H1 (cell line): ENCODE results near the gene CACNG1. TPM values are rescaled to one million over a fixed set of nuclear protein-coding genes. Genes with fewer than 3 reads are reported as not detected.

Experiments used
- CTCF ChIA-PET: fragments of 300-600 bp; sonication (Branson Sonifier 250); formaldehyde crosslinking; loops from one replicate; lab custom pipeline; 2021; ENCODE audit not compliant: partially characterized antibody; lab: Charles Lee
- POLR2A ChIA-PET: fragments of 300-600 bp; sonication (Branson Sonifier 250); formaldehyde crosslinking; loops from one replicate; lab custom pipeline; 2021; ENCODE audit warnings: inconsistent platforms; ENCODE audit not compliant: partially characterized antibody; lab: Charles Lee
- DNase-seq, 2 experiments: peaks; one replicate each; pipeline versions ENCODE4 v3.0.0 to v3.0.0-alpha.2; 2010 to 2022; ENCODE audit warnings: low spot score in 2 of 2, low read depth in 1 of 2, mixed read lengths in 1 of 2
- FAIRE-seq: peaks from 2 replicates; lab custom pipeline; 2011; peaks lifted over from hg19 to GRCh38; lab: Jason Lieb, UNC
- H2AFZ ChIP-seq: 2 replicates; pipeline ENCODE4 v1.8.1; 2012; ENCODE audit warnings: low read length, inconsistent platforms
- H2AK5ac ChIP-seq: 2 replicates; pipeline ENCODE4 v1.6.1; 2013; ENCODE audit warnings: low read depth, low read length
- H2BK120ac ChIP-seq: replicated peaks from 2 replicates; pipeline ENCODE3; 2013; ENCODE audit warnings: low read depth, low read length, inconsistent platforms
- H2BK12ac ChIP-seq: 2 replicates; pipeline ENCODE4 v1.6.1; 2013; ENCODE audit warnings: low read depth, low read length
- H2BK15ac ChIP-seq: 2 replicates; pipeline ENCODE4 v1.6.1; 2013; ENCODE audit warnings: low read length
- H2BK20ac ChIP-seq: 2 replicates; pipeline ENCODE4 v1.6.1; 2013; ENCODE audit warnings: low read length
- H2BK5ac ChIP-seq: 2 replicates; pipeline ENCODE4 v1.6.1; 2013; ENCODE audit warnings: low read depth, low read length
- H3K14ac ChIP-seq: 2 replicates; pipeline ENCODE4 v1.6.1; 2013; ENCODE audit warnings: inconsistent platforms; ENCODE audit not compliant: insufficient read length
- H3K18ac ChIP-seq: 2 replicates; pipeline ENCODE4 v1.6.1; 2013; ENCODE audit warnings: low read length; ENCODE audit errors: extremely low read depth
- H3K23ac ChIP-seq: 2 replicates; pipeline ENCODE4 v1.6.1; 2013; ENCODE audit warnings: inconsistent platforms; ENCODE audit not compliant: insufficient read length
- H3K23me2 ChIP-seq: 2 replicates; pipeline ENCODE4 v1.6.1; 2013; ENCODE audit warnings: low read depth, low read length
- H3K27ac ChIP-seq: 2 replicates; pipeline ENCODE4 v1.6.1; 2011; ENCODE audit warnings: low read depth, low read length, inconsistent platforms
- H3K27me3 ChIP-seq, 4 experiments: replicated peaks in 1 of 4; 1 replicate in 1 of 4; 2 replicates in 3 of 4; pipeline versions ENCODE4 v1.6.1 to v1.8.1; 2011 to 2013; ENCODE audit warnings: low read length in 3 of 4, mild to moderate bottlenecking in 3 of 4, inconsistent platforms in 2 of 4, mixed read lengths in 2 of 4, moderate library complexity in 1 of 4; ENCODE audit not compliant: control insufficient read depth in 3 of 4, insufficient read depth in 3 of 4; ENCODE audit errors: extremely low read depth in 1 of 4
- H3K36me3 ChIP-seq, 4 experiments: 2 replicates each; pipeline versions ENCODE4 v1.6.1 to v1.8.1; 2011 to 2013; ENCODE audit warnings: mild to moderate bottlenecking in 4 of 4, low read length in 3 of 4, moderate library complexity in 2 of 4, control low read depth in 1 of 4, inconsistent platforms in 1 of 4; ENCODE audit not compliant: insufficient read depth in 4 of 4, control insufficient read depth in 2 of 4
- H3K4ac ChIP-seq: replicated peaks from 2 replicates; pipeline ENCODE3; 2013; ENCODE audit warnings: low read length, low read depth, mixed read lengths, inconsistent platforms; ENCODE audit not compliant: insufficient read length
- H3K4me1 ChIP-seq, 4 experiments: replicated peaks in 1 of 4; 1 replicate in 1 of 4; 2 replicates in 3 of 4; pipeline versions ENCODE4 v1.6.1 to v1.8.1; 2011 to 2013; ENCODE audit warnings: low read length in 3 of 4, inconsistent platforms in 2 of 4, mixed read lengths in 1 of 4; ENCODE audit not compliant: insufficient read depth in 4 of 4, control insufficient read depth in 3 of 4
- H3K4me2 ChIP-seq, 2 experiments: 2 replicates each; pipeline versions ENCODE4 v1.6.1 to v1.8.1; 2011 to 2013; ENCODE audit warnings: low read depth in 2 of 2, low read length in 2 of 2, control low read depth in 1 of 2, inconsistent platforms in 1 of 2, mild to moderate bottlenecking in 1 of 2; ENCODE audit not compliant: insufficient read depth in 1 of 2
- H3K4me3 ChIP-seq, 4 experiments: fragments of 200-600, 300-600 bp in 1 of 4; sonication (generic), shearing (Covaris generic), sonication (Bioruptor Twin) in 1 of 4; 2 replicates each; pipeline versions ENCODE4 v1.5.1 to v1.8.1; 2011 to 2016; ENCODE audit warnings: low read length in 4 of 4, low read depth in 3 of 4, control low read depth in 2 of 4, inconsistent platforms in 2 of 4, mild to moderate bottlenecking in 2 of 4, mixed read lengths in 1 of 4, moderate library complexity in 1 of 4; ENCODE audit not compliant: insufficient read depth in 2 of 4; ENCODE audit errors: extremely low read depth in 1 of 4
- H3K56ac ChIP-seq: replicated peaks from 2 replicates; pipeline ENCODE3; 2013; ENCODE audit warnings: low read depth, mild to moderate bottlenecking, mixed read lengths, low read length, inconsistent platforms; ENCODE audit not compliant: insufficient read length
- H3K79me1 ChIP-seq: 2 replicates; pipeline ENCODE4 v1.6.1; 2013; ENCODE audit warnings: low read depth, low read length, control low read depth
- H3K79me2 ChIP-seq, 2 experiments: 2 replicates each; pipeline versions ENCODE4 v1.6.1 to v1.8.1; 2012 to 2013; ENCODE audit warnings: low read length in 2 of 2, mild to moderate bottlenecking in 2 of 2, inconsistent platforms in 1 of 2; ENCODE audit not compliant: insufficient read depth in 2 of 2, control insufficient read depth in 1 of 2
- H3K9ac ChIP-seq, 4 experiments: replicated peaks in 1 of 4; 1 replicate in 1 of 4; 2 replicates in 3 of 4; pipeline versions ENCODE4 v1.6.1 to v1.8.1; 2011 to 2013; ENCODE audit warnings: low read depth in 3 of 4, low read length in 3 of 4, control low read depth in 2 of 4, mild to moderate bottlenecking in 2 of 4, moderate library complexity in 2 of 4, inconsistent platforms in 1 of 4; ENCODE audit errors: extremely low read depth in 1 of 4
- H3K9me3 ChIP-seq, 2 experiments: 2 replicates each; pipeline versions ENCODE4 v1.6.1 to v1.8.1; 2012 to 2013; ENCODE audit warnings: mild to moderate bottlenecking in 2 of 2, moderate library complexity in 2 of 2, control low read depth in 1 of 2, inconsistent platforms in 1 of 2, low read depth in 1 of 2, low read length in 1 of 2, mixed read lengths in 1 of 2; ENCODE audit not compliant: insufficient read depth in 2 of 2
- H4K20me1 ChIP-seq, 2 experiments: replicated peaks in 1 of 2; 2 replicates each; pipeline versions ENCODE3 to v1.8.1; 2011 to 2013; ENCODE audit warnings: inconsistent platforms in 2 of 2, low read length in 2 of 2, mild to moderate bottlenecking in 1 of 2; ENCODE audit not compliant: insufficient read depth in 2 of 2, control insufficient read depth in 1 of 2
- H4K5ac ChIP-seq: 2 replicates; pipeline ENCODE4 v1.6.1; 2013; ENCODE audit warnings: low read length, low read depth, mixed read lengths, inconsistent platforms; ENCODE audit not compliant: insufficient read length
- H4K8ac ChIP-seq: 2 replicates; pipeline ENCODE4 v1.8.0; 2013; ENCODE audit warnings: mild to moderate bottlenecking, moderate library complexity, low read length, inconsistent platforms; ENCODE audit not compliant: insufficient read depth; ENCODE audit errors: extremely low read depth
- H4K91ac ChIP-seq: replicated peaks from 2 replicates; pipeline ENCODE3; 2013; ENCODE audit warnings: low read length, mixed read lengths, inconsistent platforms; ENCODE audit not compliant: insufficient read length
- BRCA1 ChIP-seq: IDR thresholded peaks from 2 replicates; pipeline ENCODE4 v1.6.1; 2012; ENCODE audit warnings: low read depth, low read length, improper control_type of control experiment
- CBX8 ChIP-seq: fragments of 300-800, 300-1000 bp; sonication (generic); IDR thresholded peaks from 2 replicates; pipeline ENCODE4 v1.7.1; 2016; ENCODE audit warnings: low read depth, low read length, borderline replicate concordance
- CEBPB ChIP-seq: IDR thresholded peaks from 2 replicates; pipeline ENCODE4 v1.6.1; 2012; ENCODE audit warnings: low read depth, low read length
- CHD1 ChIP-seq: IDR thresholded peaks from 2 replicates; pipeline ENCODE4 v1.6.1; 2012; ENCODE audit warnings: low read depth, low read length, improper control_type of control experiment
- CHD2 ChIP-seq: IDR thresholded peaks from 2 replicates; pipeline ENCODE4 v1.6.1; 2012; ENCODE audit warnings: low read length, improper control_type of control experiment
- FOSL1 ChIP-seq: IDR thresholded peaks from 2 replicates; pipeline ENCODE4 v1.6.1; 2011; ENCODE audit warnings: mild to moderate bottlenecking, low read depth, low read length, moderate library complexity; ENCODE audit not compliant: insufficient read depth
- GTF2F1 ChIP-seq: IDR thresholded peaks from 2 replicates; pipeline ENCODE4 v1.6.1; 2012; ENCODE audit warnings: low read depth, low read length, improper control_type of control experiment, borderline replicate concordance
- KDM1A ChIP-seq: fragments of 200-600, 300-600 bp; sonication (generic); IDR thresholded peaks from 2 replicates; pipeline ENCODE4 v1.7.1; 2016; ENCODE audit warnings: mild to moderate bottlenecking, low read length, borderline replicate concordance
- MAFK ChIP-seq: IDR thresholded peaks from 2 replicates; pipeline ENCODE4 v1.6.1; 2012; ENCODE audit warnings: low read depth, mild to moderate bottlenecking, improper control_type of control experiment, low read length
- RXRA ChIP-seq: IDR thresholded peaks from 2 replicates; pipeline ENCODE4 v1.6.1; 2011; ENCODE audit warnings: low read depth, mild to moderate bottlenecking, low read length, moderate library complexity; ENCODE audit not compliant: insufficient read depth
- SP2 ChIP-seq: IDR thresholded peaks from 2 replicates; pipeline ENCODE4 v1.6.1; 2012; ENCODE audit warnings: mild to moderate bottlenecking, low read length, inconsistent platforms
- SRF ChIP-seq: IDR thresholded peaks from 2 replicates; pipeline ENCODE4 v1.6.1; 2011; ENCODE audit warnings: mild to moderate bottlenecking, low read depth, low read length, moderate library complexity
- SUZ12 ChIP-seq: fragments of 200-600 bp; sonication (generic); IDR thresholded peaks from 2 replicates; pipeline ENCODE4 v1.6.1; 2012; ENCODE audit warnings: mild to moderate bottlenecking, inconsistent platforms, low read length, moderate library complexity, mixed read lengths
- YY1 ChIP-seq: IDR thresholded peaks from 2 replicates; pipeline ENCODE4 v1.6.1; 2011; ENCODE audit warnings: low read depth, mild to moderate bottlenecking, low read length
- WGBS, 2 experiments: shearing (Covaris generic) in 1 of 2; methylation state at CpG; one replicate each; pipeline versions ENCODE4 v1.1.6 to v1.1.7; 2013 to 2015; ENCODE audit warnings: low lambda C conversion rate in 2 of 2, mixed read lengths in 2 of 2, inconsistent platforms in 1 of 2, low coverage in 1 of 2, missing lambda C conversion rate in 1 of 2; ENCODE audit not compliant: insufficient replicate concordance in 2 of 2, insufficient coverage in 1 of 2, insufficient read length in 1 of 2; ENCODE audit errors: extremely low coverage in 1 of 2, missing lambda C conversion rate in 1 of 2; 5-methylcytosine and 5-hydroxymethylcytosine counted together
- polyA plus RNA-seq, 7 experiments: library from polyadenylated mRNA; depleted of rRNA in 3 of 7; stranded (reverse) in 5 of 7; unstranded in 2 of 7; fragments of >200 nt in 5 of 7; fragments of 200-250 nt in 2 of 7; gene quantifications; 1 replicate in 5 of 7; 2 replicates in 1 of 7; 4 replicates in 1 of 7; pipeline versions ENCODE4 v1.2.1 to v1.2.3, GENCODE V29; 2011 to 2013; ENCODE audit warnings: missing spikeins in 2 of 7, mixed read lengths in 2 of 7
- total RNA-seq: library from RNA; stranded (reverse); fragmentation: NEBNext Ultra II Directional; extraction: Animal tissue kit (Norgen Biotek cat#: 25700); gene quantifications from 2 replicates; pipeline ENCODE4 v1.2.1, GENCODE V29; 2021

The CACNG1 gene
- total and polyA plus RNA-seq, 2 of the 8 experiments (the other 6 are each of a cell fraction or from before 2014, with no cell fraction given): not detected

GRCh38 chr17:67058036-67058435 is 13.7 kb downstream of the CACNG1 start:
- Histone ChIP-seq H3K4me2 (no peak overlapping the region), H3K23me2 (peaks cover 2% of the 10 kb centered on the region; the same call in 1 of the 2 replicates), H2BK15ac (no peak overlapping the region), H4K5ac (no peak overlapping the region), H3K79me1 (no peaks in the 10 kb centered on the region), H2BK5ac (no peak overlapping the region), H3K9ac (no peak overlapping the region), H3K18ac (no peak overlapping the region), H3K4me3 (no peak overlapping the region), H4K91ac (no peak overlapping the region), H3K14ac (no peak overlapping the region), H3K4me1 (no peaks in the 10 kb centered on the region), H2BK120ac (no peak overlapping the region), H4K8ac (no peak overlapping the region), H2AFZ (no peak overlapping the region), H3K9me3 (no peaks in the 10 kb centered on the region), H3K56ac (no peak overlapping the region), H3K27ac (no peak overlapping the region), H2BK12ac (no peak overlapping the region), H3K23ac (no peak overlapping the region), H3K36me3 (no peaks in the 10 kb centered on the region), H3K79me2 (no peaks in the 10 kb centered on the region), H2AK5ac (no peak overlapping the region), H4K20me1 (no peaks in the 10 kb centered on the region), H3K4ac (no peak overlapping the region), H2BK20ac (no peak overlapping the region), H3K27me3 (no peaks in the 10 kb centered on the region; a peak in 1 of 7 replicates)
- DNase-seq (no peak), FAIRE-seq (no peak)
- WGBS, 2 experiments: 92% methylated on average over 8 of the region's 8 CpGs; no CpG with 5 or more reads in 1 of the 2 experiments
- CTCF ChIA-PET: no interaction called here
- POLR2A ChIA-PET: interaction anchor here (0.6 kb wide), 1 partner anchor 396 kb away, joined by 3 read pairs; no protein-coding TSS in a partner anchor
- no peak for TF ChIP-seq BRCA1
- no peak for TF ChIP-seq SP2
- no peak for TF ChIP-seq KDM1A
- no peak for TF ChIP-seq MAFK
- TF ChIP-seq CEBPB: no peak
- no peak for TF ChIP-seq FOSL1
- no peak for TF ChIP-seq SRF
- TF ChIP-seq RXRA: no peak
- TF ChIP-seq GTF2F1: no peak
- no peak for TF ChIP-seq CHD2
- TF ChIP-seq YY1: no peak
- TF ChIP-seq CHD1: no peak
- TF ChIP-seq SUZ12: no peak
- TF ChIP-seq CBX8: no peak
